ENCODE results near the gene HS3ST2. TPM values are rescaled to one million over a fixed set of nuclear protein-coding genes. Genes with fewer than 3 reads are reported as not detected.
A peak's percentile ranks its signal among the peaks of the same experiment; 100 is the strongest.

The HS3ST2 gene
- total RNA-seq, 3 donors from 2014 or later, result 0.33 to 9.1 (median 7.3) TPM

- intact Hi-C loops (cut with DNase I; ENCODE audit: low total_unique reads), result no loop called here
- no peaks in the 10 kb centered on the region for H3K9me3 ChIP-seq
- TF ChIP-seq POLR2AphosphoS5 (IDR thresholded peaks at IDR 0.05) (no peak), POLR2A (IDR thresholded peaks at IDR 0.05) (no peak), CTCF (IDR thresholded peaks at IDR 0.05) (no peak)
- no peaks in the 10 kb centered on the region for H3K4me1 ChIP-seq
- H3K27me3 ChIP-seq, result no peaks in the 10 kb centered on the region
- H3K27ac ChIP-seq, result no peak overlapping the region
- DNase-seq (ENCODE audit: low spot score in 2 of 2), result no peak
- no peaks in the 10 kb centered on the region for H3K36me3 ChIP-seq
- H3K4me3 ChIP-seq, result no peak overlapping the region
Observed at GRCh38 chr16:22942811-22943210, 128.8 kb downstream of the HS3ST2 start.

- DNase-seq (ENCODE audit: low spot score in 2 of 2), result no peak
- TF ChIP-seq CTCF (IDR thresholded peaks at IDR 0.05) (no peak), POLR2A (IDR thresholded peaks at IDR 0.05) (no peak), POLR2AphosphoS5 (IDR thresholded peaks at IDR 0.05) (no peak)
- Histone ChIP-seq H3K9me3 (no peaks in the 10 kb centered on the region), H3K36me3 (no peaks in the 10 kb centered on the region), H3K4me1 (no peaks in the 10 kb centered on the region), H3K4me3 (no peak overlapping the region), H3K27me3 (peaks cover 0 to 5% of the 10 kb centered on the region in 2 donors), H3K27ac (no peak overlapping the region)
- intact Hi-C loops (cut with DNase I; ENCODE audit: low total_unique reads), result no loop called here
Observed at GRCh38 chr16:22945361-22945760, 131.4 kb downstream of the HS3ST2 start.

- TF ChIP-seq CTCF (IDR thresholded peaks at IDR 0.05) (no peak), POLR2A (IDR thresholded peaks at IDR 0.05) (no peak), POLR2AphosphoS5 (IDR thresholded peaks at IDR 0.05) (no peak)
- intact Hi-C loops (cut with DNase I; ENCODE audit: low total_unique reads), result no loop called here
- H3K27ac ChIP-seq, result no peak overlapping the region
Observed at GRCh38 chr16:22946433-22946832, 132.5 kb downstream of the HS3ST2 start.

GRCh38 chr16:22948058-22948602 lies 134.2 kb downstream of the HS3ST2 start:
- Histone ChIP-seq H3K4me3 (peak overlapping the region; percentile 14 to 56 (median 34)), H3K9me3 (no peaks in the 10 kb centered on the region), H3K4me1 (no peaks in the 10 kb centered on the region), H3K36me3 (no peaks in the 10 kb centered on the region), H3K27me3 (peaks cover 0 to 5% of the 10 kb centered on the region in 2 donors), H3K27ac (no peak overlapping the region)
- DNase-seq (ENCODE audit: low spot score in 2 of 2), result no peak
- TF ChIP-seq POLR2AphosphoS5 (IDR thresholded peaks at IDR 0.05) (no peak), POLR2A (IDR thresholded peaks at IDR 0.05) (no peak), CTCF (IDR thresholded peaks at IDR 0.05) (no peak)
- intact Hi-C loops (cut with DNase I; ENCODE audit: low total_unique reads), result no loop called here

More at GRCh38 chr16:22946433-22946832, 132.5 kb downstream of the HS3ST2 start:
- no peak overlapping the region for H3K4me3 ChIP-seq
- peaks cover 0 to 5% of the 10 kb centered on the region in 2 donors for H3K27me3 ChIP-seq
- H3K9me3 ChIP-seq, result no peaks in the 10 kb centered on the region
- H3K36me3 ChIP-seq, result no peaks in the 10 kb centered on the region
- DNase-seq (ENCODE audit: low spot score in 2 of 2), result no peak
- no peaks in the 10 kb centered on the region for H3K4me1 ChIP-seq

- H3K27ac ChIP-seq, result no peak overlapping the region
- no peaks in the 10 kb centered on the region for H3K36me3 ChIP-seq
- H3K27me3 ChIP-seq, result peaks cover 0 to 5% of the 10 kb centered on the region in 2 donors
- H3K4me3 ChIP-seq, result peak overlapping the region; percentile 14 to 56 (median 34)
- H3K4me1 ChIP-seq, result no peaks in the 10 kb centered on the region
- TF ChIP-seq POLR2AphosphoS5 (IDR thresholded peaks at IDR 0.05) (peak in 1 of 3 donors; percentile 21), CTCF (IDR thresholded peaks at IDR 0.05) (peak; percentile 35 to 81 (median 58)), POLR2A (IDR thresholded peaks at IDR 0.05) (no peak)
- peak; percentile 37 to 58 for DNase-seq (ENCODE audit: low spot score in 2 of 2)
- intact Hi-C loops (cut with DNase I; ENCODE audit: low total_unique reads), result no loop called here
- H3K9me3 ChIP-seq, result no peaks in the 10 kb centered on the region
Observed at GRCh38 chr16:22948603-22949368, 134.8 kb downstream of the HS3ST2 start.

All from breast epithelium (tissue), 4 donors.